NCI-H2196 treated with DMSO at 0.1 percent for 48 hours (cell line): ENCODE results near the gene HS1BP3.
A peak's percentile ranks its signal among the peaks of the same experiment; 100 is the strongest.

Experiments
- DNase-seq: peaks from one replicate; lab custom pipeline; 2025; ENCODE audit not compliant: unreplicated experiment; lab: John Stamatoyannopoulos, UW

Gene HS1BP3

DNA sequence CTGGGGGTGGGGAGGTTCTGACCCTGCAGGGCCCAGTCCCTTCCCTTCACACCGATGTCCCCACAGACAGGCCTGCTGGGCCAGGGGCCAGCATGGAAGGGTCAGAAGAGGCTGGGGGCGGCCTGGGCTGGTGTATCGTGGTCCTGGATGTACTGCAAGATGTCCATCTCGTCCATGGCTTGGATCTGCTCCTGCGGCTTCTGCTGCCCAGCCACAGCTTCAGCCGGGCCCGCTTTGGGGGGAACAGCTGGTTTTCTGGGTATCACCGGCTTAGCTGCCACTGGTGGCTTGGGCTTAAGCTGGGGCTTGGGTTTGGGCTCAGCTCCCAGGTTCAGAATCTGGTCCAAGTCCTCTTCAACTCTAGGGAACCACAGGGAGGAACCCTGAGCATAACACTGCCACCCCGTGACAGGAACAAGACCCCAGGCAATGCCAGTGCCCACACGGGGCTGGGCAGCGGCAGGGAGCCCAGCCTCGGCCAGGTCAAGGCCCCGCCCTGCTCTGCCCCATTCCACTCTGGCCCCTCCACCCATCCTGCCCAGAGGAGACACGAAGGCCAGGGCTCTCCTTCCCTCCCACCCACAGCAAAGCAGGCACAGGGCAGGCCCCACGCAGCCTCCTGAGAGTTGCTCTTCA is 31.9 kb downstream of the HS1BP3 start:
- DNase-seq, result no peak

DNA sequence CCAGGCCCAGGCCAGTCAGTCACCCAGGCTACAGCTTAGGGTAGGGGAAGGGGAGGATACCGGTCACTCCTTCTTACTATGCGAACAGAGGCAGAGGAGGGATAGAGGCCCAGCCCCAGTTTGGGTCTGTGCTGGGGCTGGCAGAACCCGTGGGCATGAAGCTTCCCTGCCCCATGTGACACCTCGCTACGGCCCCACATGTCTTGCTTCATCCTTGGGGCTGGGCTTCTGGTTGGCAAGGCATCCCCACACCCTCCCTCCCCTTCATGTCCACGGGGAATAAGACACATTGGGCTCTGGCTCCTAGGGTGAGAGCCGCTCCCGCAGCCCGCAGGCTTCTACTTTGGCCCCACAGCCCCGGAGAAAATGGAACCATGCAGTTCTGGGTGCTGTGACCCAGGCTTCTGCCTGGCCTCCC is 32.4 kb downstream of the HS1BP3 start:
- no peak for DNase-seq

DNA sequence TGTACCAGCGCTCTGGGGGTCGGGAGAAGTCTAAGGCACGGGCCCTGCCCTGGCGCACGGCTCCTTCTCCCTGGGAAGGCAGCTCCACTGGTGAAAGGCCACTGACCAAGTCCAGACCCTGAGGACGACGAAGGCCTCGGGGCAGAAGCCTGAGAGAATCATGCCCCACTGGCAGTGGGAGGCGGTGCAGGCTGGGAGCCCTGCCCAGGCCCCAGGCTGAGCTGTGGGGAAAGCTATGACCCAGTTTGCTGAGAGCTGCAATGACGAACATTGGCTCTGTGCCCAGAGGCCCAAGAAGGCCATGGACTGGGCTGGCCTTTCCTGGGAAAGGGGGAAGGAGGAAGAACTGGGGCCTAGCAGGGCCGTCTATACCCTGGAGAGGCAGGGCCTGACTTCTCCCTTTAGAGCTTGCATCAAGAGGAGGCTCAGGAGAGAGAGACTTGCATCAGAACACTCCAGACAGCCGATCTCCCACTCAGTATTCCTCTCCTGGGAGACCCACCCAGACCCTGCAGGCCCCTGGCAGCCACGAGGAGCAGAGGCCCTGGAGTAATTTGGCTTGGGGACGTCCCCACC is 32.9 kb downstream of the HS1BP3 start:
- peak; percentile 89 for DNase-seq

DNA sequence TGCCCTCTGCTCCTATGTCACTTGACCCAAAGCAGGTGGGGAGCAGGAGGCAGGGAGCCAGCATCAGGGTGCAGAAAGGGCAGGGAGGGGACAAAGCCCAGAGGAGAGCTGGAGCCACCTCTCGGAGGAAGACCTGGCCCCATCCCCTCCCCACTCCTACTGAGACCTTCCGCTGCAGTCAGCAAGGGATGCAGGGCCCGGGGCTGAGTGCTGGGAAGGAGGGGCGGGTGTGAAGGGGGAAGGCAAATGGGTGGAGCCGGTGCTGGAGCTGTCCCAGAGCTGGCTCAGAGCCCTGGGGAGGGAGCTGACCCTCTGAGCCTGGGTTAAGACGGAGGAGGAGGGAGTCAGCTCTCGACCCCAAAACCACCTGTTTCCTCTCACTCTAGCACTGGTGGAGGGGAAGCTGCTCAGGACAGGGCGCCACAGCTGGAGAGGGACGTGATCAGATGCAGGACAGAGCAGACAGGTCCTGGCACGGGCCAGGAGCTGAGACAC is 33.8 kb downstream of the HS1BP3 start:
- DNase-seq, result peak; percentile 50

DNA sequence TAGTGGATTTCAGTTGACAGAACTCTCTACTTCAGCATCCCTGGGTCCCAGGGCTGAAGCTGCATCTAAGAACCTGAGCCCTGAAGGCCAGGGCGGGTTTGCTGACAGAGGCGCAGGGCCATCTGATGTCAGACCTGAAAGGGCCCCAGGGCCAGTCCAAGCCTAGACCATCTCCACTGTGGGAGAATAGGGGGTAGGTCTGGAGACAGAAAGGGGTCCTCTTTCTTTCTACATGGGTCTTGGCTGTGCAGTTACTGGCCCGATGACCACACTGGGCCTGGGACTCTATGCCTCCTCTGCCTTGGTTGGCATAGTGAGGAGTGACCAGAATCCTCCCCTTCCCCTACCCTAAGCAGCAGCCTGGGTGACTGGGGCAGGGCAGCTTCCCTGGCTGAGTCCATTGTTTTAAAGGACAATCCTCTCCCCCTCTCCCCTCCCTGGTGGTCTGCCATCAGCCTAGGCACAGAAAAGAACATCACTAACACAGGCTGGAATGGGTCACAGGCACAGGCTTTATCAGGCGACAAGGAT is 34.5 kb downstream of the HS1BP3 start:
- no peak for DNase-seq

DNA sequence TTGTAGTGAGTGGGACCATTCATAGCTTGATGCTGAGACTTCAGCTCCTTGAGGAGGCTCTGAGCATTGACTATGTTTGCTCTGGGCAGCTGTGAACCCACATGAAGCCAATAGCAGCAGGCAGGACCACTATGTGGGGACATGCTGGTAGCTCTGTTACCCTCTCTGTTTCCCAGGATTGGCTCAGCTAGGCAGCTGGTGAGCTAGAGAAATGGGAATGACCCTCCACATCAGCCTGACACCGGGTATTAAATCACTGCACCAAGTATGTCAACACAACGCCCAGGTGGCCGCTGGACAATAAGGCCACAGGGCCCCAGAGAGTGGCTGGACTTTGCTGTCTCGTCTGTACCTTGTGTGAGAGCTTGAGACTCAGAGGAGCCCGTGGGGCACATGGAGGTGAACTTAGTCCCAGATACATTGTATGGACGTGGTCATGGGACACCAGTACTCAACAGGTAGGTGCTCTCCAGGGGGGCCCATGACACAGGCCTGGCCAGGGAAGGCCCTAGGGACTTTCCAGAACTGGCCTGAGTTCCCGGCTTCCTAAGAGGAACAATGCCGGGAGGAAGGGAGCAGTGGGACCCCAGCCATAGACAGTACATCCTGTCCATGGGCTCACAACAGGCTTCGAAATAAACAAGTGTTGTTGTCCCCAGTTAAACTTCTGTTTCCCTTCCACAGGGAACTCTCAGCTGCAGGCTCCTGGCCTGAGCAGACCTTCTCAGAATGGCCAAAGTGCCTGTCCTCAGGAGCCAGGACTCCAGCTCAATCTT is 35.2 kb downstream of the HS1BP3 start:
- no peak for DNase-seq

DNA sequence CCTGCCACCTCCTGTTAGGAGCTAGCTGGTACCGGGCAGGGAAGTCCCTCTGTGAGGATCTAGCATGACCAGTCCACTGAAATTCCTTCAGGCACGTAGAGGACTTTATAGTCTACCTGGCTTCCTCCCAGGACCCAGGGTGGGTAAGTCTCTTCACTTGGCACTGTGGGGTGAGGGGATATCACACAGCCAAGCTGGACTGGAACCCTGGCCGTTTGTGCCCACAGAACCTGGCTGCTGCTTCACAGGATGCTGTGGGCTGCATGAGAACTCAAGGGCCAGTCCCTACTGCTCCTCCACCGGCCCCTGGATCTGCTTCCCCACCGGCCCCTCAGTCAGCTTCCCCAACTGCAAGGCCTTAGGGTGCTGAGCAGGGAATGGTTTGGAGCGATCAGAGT is 35.8 kb downstream of the HS1BP3 start:
- no peak for DNase-seq

DNA sequence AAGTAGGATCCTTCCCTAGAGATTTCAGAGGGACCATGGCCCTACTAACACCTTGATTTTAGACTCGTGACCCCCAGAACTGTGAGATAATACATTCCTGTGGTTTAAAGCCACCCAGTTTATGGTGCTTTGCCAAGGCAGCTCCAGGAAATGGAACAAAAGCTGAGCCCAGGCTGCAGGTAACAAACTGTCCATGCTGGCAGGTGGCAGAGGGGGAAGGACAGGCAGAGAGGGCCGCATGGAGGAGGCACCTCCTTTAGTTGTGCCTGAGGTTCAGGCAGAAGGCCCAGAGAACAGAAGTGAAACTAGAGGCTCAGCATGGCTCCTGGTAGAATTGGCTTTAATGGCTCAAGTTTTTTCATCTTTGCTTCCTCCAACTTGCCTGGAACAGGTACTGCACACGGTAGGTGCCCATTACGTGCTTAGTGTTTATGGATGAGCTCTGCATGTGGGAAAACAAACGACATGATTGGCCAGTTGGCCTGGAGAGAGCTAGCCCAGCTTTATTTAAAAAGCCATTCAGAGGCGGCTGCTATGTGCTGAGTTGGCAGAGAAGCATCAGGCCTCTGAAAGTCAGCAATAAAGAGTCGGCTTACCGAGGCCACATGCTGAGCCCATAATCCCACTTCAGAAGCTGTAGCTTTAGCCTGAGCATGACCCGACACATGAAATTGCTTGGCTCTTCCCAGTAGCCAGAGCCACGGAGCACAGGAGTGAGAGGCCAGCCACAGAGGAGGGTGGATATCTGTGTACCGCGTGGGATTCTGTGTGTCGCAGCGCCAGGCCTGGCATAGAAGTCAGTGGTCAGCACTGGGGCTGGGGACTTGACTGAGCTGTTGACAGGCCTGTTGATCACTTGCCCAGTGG is 36.5 kb downstream of the HS1BP3 start:
- peak; percentile 91 for DNase-seq

DNA sequence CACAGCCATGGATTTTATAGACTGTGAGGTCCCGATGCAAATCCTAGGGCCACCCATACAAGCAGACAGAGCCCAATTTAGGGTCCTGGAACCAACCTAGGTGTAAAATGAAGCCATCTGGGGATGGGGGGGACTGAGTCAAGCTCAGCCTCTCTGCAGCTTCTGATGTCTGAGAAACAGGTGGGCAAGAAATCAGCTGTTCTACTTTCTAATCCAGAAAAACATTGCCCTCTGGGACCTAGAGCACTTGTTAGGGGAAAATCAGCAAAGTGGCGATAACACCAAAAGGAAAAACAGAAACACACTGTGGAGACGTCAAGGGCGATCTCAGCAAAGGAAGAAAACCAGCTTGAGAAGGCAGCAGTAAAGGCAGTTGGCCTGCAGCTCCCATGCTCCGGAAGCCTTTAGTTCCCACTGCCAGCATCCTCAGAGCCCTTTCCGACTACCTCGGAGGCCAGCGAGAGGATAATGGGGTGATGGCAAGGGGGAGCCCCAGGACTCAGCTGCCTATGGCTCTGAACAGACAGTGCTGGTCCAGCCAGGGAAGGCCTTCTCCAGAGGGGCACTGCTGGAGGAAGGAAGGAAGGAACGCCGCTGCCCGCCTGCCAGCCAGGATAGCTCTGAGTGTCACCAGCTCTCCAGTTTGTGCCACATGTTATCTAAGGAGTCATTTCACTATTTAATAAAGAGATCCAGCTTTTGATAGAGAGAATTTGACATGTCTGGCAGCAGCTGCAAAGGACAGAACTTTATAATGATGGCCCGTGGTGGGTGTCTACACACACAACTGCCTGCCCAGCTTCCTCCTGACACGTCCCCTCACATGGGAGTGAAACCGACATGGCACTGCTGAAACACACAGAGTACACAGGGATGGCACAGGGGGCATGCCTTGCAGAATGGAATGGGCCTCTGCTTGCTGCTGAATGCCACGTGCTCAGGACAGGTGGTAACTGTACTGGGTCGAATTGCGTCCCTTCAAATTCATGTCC is 37.7 kb downstream of the HS1BP3 start:
- no peak for DNase-seq

DNA sequence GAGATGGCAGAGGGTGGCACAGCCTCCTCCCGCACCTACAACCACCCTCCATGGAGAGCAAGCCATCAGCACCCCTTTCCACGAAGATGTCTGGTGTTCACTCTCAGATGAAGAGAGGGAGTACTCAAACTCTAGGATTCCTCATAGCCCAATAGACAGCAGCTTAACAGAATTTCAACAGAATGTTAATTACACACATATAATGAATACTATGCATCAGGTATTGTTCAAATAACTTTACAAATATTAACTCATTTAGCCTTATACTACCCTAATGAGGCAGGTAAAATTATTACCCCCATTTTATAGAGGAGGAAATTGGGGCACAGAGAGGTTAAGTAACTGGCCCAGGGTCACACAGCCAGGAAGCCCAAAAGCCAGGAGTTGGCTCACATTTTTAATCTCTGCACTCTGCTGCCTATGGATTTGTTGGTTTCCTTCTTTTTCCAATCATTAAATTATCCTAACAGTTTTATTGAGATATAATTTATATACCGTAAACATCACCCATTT is 39.0 kb downstream of the HS1BP3 start:
- no peak for DNase-seq

DNA sequence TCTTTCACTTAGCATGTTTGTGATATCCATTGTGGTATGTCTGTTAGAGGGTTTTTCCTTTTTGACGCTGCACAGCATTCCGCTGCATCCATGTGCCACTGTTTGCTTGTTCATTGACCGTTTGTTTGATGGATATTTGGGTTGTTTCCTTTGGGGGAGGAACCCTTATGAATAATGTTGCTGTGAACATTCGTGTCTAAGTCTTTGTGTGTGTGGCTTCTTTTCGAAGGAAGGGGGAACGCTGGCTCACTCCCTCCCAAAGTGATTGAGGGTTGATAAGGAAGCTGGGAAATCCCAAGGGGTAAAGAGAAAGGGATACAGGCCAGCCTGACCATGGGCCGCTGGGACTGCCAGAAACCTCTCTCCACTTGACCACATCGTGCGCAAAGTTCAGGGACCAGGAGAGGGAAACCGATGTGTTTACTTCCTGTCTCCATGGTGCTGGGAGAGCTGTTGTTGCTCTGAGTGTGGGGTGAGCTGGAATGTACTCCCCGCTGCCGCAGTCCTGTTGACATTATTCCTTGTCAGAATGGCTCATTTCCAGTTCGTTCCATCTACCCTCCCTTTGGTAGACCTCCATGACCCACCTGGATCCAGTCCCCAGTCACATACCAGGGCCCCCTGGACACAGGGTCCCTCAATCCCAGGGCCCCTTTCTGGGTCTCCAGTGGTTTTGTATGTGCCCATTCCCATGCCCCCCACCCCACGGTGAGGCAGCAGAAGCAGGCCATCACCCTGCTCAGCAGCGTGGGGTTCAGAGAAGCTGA is 39.6 kb downstream of the HS1BP3 start:
- no peak for DNase-seq

DNA sequence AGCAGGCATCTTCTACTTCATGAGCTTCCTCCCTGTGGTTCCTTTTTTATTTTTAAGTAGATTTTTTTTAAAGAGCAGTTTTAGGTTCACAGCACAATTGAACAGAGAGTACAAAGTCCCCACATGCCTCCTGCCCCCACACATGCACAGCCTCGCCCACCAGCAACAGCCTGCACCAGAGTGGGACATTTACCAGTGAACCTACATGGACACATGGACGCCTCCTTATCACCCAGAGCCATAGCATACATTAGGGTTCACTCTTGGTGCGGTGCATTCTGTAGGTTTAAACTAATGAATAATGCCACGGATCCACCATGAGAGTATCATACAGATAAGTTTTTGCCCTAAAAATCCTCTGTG is 40.9 kb downstream of the HS1BP3 start:
- DNase-seq, result no peak

DNA sequence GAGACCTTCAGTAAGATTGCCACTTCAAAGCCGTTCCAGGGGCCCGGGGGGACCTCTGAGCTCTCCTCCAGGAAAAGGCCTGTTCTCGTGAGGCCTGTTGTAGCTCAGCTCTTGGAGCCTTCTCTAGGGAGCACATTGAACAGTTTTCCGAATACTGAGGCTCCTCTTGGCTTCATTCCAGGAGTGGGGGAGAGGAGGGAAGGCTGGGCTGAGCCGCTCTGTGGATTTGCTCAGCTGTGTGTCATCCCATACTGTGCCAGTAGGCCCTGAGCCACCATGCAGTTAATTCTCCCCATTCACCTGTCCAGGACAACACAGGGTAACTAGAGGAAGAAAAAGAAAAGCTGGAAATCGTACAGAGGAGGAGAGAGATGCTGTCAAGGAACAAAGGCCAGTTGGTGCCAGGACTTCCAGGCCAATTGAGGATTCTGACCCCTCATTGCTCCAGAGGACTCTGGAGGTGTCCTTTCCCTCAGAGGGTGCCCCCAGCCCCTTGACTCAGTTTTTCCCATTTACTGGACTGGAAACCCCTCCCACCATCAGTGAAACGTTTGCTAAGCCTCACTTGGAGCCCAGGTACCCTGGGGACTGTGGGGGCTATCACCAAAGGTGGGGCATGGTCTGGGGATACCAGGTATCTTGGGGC is 41.4 kb downstream of the HS1BP3 start:
- peak; percentile 40 for DNase-seq

DNA sequence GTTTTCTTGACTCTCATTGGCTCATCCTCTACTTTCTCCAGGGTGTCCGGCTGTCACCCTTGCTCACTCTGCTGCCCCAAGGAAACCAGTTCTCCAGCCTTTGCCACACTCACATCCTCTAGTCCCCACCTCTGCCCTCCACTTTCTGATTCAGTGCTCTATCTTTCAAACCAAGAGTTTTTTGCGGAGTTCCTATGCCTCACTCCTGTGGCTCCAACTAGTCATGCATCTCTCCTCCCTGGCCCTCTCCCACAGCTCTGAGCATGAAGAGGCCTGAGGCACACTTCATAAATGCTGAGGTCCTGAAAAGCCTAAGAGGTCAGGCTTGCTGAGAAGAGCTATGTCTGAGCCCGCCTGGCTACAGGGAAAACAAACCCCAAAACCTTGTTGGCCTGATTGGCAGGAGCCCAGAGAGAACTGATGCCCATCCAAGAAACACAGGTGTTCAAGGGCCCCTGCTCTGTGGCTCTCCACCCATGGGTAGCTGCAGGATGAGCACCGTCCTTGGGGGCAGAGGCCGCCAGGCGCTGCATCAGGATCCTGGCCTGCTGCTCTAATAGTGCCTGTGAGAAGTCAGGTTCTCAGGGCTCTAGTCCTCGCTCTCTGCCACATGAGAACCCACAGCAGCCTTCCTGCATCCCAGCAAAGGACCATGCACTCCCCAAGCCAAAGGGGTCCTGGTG is 42.1 kb downstream of the HS1BP3 start:
- no peak for DNase-seq

DNA sequence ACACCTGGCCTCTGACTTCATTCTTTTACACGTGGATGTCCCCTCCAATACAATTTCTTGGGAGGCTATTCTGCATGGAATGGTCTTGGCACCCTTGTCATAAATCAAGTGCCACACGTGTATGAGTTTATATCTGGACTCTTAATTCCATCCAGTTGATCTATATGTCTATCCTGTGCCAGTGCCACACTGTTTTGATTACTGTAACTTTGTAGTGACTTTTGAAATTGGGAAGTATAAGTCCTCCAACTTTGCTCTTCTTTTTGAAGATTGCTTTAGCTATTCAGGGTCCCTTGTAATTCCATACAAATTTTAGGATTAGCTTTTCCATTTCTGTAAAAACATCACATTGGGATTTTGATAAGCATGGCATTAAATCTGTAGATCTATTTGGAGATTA is 43.5 kb downstream of the HS1BP3 start:
- no peak for DNase-seq

DNA sequence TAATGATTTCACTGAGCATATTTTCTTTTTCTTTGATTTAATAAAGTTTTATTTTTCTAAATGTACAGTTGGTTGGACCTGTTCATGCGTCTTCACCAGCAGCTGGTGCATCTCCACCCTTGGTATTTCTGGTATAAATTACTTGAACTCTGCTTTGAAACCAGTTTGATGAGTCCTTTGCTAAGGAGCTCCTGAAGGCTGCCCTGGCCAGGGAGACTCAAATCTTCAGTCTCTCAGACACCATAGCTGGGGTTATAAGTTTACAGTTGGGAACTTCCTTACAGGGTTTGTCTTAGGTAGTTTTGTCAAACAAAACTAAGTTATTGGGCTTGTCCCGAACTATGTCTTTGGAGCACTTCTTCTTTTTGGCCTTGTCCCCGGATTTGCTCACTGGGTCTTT is 44.7 kb downstream of the HS1BP3 start:
- DNase-seq, result no peak

DNA sequence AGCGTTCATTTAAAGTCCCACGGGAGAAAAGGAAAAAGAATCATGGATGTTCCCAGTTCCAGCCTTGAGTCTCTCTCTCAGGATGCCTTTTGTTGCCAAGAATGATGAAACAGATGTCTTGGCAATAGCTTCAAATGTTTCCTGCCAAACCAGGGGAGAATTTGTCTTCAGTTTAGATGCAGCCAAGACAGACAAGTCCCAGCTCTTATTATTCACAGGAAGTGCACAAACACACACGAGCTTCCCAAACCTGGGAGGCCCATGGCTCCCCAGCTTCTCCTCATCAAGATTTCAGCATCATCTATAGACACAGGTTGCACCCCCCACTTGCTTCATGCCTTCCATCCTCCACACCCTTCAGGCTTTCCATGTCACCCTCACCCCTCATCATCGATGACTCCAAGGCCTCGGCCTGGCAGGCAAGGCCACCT is 45.9 kb downstream of the HS1BP3 start:
- DNase-seq, result no peak

DNA sequence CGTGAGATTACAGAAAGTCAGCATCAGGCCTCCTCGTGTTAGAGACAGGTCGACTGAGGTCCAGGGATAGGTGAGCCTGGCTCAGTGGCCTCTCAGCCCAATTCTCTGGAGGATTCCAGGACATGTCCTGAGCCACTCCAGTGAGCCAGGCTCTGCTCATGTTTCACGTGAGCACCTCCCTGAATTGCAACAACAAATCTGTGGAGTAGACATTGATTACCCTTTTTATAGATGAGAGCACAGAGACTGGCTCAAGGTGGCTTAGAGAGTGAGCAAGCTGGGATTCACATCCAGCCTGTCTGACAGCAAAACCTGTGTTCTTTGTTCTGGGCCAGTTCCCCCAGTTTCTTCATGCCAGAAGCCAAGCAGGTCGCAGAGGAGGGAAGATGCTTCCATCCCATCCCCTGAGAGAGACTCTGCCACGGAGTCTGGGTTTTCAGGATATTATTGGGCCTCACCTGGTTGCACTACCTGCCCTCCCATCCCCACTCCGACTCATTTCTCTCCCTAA is 46.4 kb downstream of the HS1BP3 start:
- no peak for DNase-seq
